GM18499 (cell line): Measurements from ENCODE around the gene ABHD16A.

Source experiments
- ATAC-seq: cut with Tn5 transposase; IDR thresholded peaks from one replicate; pipeline ENCODE4 v1.9.1; 2021; ENCODE audit warnings: moderate number of reproducible peaks; ENCODE audit not compliant: insufficient read depth, unreplicated experiment

Gene ABHD16A

DNA sequence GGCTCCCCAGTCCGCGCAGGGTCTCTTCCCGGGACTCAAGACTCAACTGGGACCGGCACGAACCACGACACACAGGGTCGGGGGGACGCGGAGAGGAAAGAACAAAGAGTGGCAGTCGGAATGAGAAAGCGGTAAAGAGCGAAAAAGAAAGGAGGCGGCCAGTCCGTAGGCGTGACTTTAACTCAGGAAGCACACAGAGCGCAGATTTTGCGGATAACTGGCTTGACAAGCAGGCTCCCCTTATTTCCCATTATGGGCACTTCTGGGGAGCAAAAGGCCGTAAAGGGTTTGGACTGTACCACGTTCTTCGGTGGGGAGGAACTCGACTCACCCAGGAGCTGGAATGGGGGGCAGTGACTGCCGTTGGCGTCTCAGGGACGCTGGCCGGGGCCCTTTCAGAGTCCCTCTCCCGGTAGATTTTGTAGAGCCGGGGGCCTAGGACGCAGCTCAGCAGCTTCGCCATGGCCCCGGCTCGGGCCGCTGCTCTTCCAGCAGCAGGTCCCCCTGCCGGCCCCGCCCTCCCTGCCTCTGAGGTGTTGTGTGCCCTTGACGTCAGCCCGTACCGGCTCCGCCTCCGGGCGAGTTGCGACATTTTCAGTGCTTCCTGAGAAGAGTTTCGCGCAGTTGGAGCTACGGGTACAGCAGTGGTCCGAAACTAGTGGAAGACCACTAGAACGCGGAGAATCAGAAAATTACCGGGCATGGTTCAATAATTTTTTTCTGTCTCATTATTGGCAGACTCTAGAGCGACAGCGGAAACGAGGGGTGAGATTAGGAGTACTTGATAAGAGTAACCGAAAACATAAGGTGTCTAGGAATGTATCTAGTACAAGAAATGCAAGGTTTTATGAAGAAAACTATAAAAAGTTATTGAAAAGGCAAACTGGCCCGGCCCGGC lies at the start of gene ABHD16A:
Gene ABHD16A, minus strand, starts transcription at position 506 of the 898 bp plus-strand sequence. Its CDS starts 43 bp downstream, at position 463.
- no peak for ATAC-seq

DNA sequence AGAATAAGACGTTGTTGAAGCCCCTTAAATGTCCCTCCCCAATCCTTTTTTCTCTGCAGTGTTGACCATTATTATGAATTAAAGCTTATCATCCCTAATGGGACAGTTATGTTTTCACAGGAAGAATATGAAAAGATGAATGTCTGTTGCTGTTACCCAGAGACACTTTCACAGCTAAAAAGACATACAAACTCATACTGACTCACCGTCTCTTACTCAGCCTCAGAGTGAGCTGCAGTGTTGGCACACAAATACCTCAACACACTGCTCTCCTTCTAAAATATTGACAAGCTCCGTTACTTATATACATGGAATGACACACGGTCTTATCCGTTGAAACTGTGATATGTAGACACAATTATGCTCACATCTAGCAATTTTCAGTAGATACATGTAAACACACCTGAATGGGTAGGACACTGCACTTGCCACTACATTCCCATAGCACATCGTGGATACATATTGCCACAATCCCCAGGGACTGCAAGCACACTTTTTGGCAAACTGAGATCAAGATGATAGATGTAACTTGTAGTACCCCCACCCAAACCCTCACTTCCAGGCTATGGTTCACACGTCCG lies 49.7 kb upstream of the ABHD16A start:
- no peak for ATAC-seq

DNA sequence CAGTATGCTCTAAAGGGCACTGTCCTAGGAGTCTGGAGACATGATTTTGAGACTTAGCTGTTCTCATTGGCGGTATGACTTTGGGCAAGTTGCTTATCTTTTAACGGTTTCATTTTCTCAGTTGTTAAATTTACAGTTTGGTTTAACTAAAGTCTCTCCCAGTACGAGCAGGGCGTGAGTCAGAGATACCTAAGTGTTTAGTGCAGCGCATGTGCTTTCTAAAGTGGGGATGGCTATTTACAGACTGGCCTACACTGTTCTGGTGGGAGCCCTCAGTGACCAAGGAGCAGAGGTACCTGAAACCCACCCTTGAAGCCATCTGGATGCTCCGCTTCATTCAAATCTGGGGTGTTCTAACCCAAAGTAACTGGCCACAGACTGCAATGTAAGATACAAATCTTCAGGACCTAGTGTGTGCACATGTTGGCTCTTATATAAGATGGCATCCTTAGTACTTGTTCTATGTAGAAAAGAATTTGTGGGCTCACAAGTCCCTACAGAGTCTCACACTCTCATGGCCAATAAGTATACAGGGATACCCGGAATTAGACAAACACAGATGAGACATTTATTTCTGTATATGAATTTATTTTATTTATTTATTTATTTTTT lies 47.4 kb upstream of the ABHD16A start:
- ATAC-seq: no peak

GRCh38 chr6:31749301-31750036 lies 46.3 kb upstream of the ABHD16A start:
- ATAC-seq: no peak

DNA sequence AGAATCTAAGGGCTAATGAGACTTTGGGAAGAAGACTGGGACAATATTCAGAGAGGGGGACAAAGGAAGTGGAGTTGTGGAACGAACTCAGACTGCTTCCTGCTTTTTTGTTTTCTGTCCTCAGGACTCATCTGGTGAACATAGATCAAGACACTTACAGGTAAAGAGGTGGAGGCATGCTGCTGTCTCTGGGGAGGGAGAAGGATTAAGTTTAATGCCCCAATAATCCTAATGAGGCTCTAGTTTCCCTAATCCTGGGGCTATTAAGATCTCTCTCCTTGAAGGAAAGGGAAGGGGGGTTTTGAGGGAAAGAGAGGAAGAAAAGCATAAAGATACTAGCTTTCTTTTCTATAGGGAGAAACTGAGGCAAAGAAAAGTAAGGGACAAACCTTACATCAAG lies 41.3 kb upstream of the ABHD16A start:
- ATAC-seq: no peak

DNA sequence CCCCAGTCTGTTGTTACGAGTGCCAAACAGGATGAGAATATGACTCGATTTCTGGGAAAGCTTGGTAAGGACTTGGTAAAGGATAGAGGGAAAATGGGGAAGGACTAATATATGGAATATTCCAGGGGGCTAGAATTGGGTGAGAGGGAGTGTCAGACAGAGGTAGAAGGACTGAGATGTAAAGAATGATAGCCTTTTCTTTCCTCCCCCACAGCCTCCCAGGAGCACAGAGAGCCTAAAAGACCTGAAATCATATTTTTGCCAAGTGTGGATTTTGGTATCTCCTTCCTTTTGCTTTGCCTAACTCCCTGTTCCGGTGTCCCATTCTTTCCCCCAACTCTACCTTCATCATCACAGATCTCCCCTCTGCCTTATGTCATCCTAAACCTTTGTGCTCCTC lies 39.8 kb upstream of the ABHD16A start:
- ATAC-seq: no peak

GRCh38 chr6:31741815-31742214 lies 38.7 kb upstream of the ABHD16A start:
- no peak for ATAC-seq

DNA sequence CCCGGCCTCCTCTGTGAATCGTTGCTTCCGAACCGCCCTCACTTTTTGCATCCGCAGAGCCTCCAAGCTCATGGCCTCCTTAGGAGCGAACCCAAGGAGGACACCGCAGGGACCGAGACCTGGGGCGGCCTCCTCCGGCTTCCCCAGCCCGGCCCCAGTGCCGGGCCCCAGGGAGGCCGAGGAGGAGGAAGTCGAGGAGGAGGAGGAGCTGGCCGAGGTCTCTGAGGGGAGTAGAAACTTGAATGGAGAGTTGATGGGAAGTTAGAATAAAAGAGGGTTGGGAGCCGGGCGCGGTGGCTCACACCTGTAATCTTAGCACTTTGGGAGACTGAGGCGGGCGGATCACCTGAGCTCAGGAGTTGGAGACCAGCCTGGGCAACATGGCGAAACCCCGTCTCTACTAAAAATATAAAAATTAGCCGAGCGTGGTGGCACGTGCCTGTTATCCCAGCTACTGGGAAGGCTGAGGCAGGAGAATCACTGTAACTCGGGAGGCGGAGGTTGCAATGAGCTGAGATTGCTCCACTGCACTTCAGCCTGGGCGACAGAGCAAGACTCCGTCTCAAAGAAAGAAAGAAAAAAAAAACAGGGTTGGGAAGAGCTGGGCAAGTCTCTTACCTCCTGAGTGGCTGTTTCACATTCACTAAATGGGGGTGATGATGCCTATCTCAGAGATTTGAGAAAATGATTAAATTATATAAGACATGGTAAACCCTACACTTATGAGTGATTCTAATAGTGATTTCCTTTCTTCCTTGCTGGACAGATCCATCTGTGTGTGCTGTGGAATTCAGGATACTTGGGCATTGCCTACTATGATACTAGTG lies 37.5 kb upstream of the ABHD16A start:
- ATAC-seq: no peak

DNA sequence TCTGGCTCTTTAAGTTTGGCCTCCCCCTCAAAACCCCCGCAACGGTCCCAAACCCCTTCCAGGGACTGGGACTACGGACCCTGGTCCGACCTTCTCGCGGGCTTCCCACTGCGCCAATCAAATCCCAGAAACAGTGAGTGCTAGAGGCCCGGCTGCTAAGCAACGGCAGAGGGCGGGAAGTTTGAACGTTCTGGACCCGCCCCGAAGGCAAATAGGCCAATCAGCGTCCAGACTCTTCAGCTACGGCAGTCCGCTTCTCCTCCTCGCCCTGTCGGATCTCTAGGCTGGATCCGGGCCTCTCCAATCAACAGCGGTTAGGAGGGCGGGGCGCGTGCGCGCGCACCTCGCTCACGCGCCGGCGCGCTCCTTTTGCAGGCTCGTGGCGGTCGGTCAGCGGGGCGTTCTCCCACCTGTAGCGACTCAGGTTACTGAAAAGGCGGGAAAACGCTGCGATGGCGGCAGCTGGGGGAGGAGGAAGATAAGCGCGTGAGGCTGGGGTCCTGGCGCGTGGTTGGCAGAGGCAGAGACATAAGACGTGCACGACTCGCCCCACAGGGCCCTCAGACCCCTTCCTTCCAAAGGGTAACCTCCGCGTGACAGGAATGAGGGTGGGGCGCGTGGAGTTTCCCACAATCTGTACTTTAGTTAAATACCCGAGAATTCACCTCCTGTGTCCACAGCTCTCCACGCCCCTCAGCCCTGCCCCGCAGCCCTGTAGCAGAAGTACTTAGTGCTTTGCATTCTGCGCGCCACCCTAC lies 36.7 kb upstream of the ABHD16A start, which contains the start of gene MSH5:
Gene MSH5, plus strand, starts transcription at position 367 of the 758 bp plus-strand sequence. CDS start 462 bp downstream, outside the sequence.
- peak; percentile 50 for ATAC-seq

DNA sequence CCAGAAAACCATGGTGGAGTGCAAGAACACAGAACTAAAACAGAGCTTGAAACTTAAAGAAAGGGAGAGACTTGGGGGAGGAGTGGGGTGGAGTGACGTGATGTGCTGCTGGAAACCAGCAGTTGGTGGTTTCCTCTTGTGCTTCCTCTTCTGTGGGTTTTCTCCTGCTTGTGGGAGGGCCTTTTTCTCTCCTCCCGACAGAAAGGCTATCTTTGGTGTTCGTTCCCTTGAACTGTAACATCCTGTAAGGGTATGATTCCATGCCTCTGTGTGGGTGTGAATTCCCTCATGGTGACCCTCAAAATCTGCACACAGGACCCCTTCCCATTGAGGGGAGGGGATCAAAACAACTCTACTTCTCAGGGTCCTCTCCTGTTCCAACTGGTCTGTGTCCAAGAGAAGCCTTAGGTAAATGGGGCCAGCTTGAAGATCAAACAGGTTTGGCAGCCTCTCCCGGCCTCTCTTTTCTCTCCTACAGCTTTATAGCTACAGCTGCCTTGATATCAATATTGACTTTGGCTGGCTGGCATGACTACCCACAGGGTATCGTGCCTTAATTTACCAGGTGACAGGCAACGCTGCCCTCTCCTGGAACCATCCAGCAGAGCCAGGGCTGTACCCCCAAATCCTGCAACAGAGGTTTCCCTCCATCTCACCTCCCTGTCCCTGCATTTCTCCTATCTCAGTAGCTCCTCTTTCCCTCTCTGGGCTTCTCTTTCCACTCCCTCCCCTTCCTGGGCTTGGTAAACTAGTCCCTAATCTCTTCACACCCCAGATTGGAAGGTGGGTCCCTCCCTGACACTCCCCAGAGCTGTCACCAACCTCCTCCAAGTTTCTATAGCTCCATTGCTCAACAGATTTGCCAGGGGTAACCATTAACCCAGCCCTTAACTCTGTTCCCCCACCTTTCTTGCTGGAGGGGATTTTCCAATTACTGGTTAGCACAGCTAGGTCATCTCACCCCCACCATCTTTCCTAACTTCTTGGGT lies 35.2 kb upstream of the ABHD16A start:
- no peak for ATAC-seq

- ATAC-seq: no peak
Observed at GRCh38 chr6:31737315-31737990, 34.3 kb upstream of the ABHD16A start.

GRCh38 chr6:31736768-31737314 lies 33.7 kb upstream of the ABHD16A start:
- ATAC-seq: no peak

- ATAC-seq: no peak
Observed at GRCh38 chr6:31736021-31736767, 33.1 kb upstream of the ABHD16A start, which contains the start of gene CLIC1. CLIC1 (minus strand) TSS chr6:31736530; CDS start chr6:31736300, 230 bp downstream.

GRCh38 chr6:31734821-31735406 lies 31.8 kb upstream of the ABHD16A start:
- ATAC-seq: no peak

DNA sequence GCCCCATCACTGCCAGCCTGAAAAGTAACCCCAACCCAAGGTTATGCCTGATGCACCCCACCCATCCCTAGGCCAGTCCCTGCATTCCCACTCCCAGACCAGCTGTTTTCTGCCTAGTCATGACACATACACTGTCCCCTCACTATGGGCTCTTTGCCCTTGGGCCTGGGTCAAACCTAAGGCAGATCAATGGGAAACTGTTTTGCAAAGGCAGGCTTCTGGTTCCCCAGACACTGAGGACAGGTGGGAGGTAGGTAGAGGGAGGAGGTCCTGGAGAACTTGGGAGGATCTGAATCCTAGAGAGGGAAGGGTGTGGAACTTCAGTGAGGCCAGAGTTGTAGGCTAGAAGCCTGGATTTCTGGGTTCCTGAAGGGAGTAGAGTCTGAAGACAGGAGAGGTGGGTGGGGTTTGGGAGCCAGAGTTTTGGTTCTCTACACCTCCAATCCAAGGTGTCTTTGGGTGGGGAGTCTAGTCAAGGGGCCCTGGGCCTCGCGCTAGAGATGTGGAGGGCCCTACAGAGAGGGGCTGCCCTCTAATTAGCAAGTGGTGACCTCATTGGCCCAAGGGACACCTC lies 31.2 kb upstream of the ABHD16A start:
- no peak for ATAC-seq
